Neural progenitor cell (in vitro differentiated cells): Measurements from ENCODE around the gene FABP7. TPM values are rescaled to one million over a fixed set of nuclear protein-coding genes. Genes with fewer than 3 reads are reported as not detected.

Source experiments
- DNase-seq: peaks from one replicate; pipeline ENCODE4 v3.0.0-alpha.2; 2016; ENCODE audit warnings: low spot score
- H2AFZ ChIP-seq: fragments of 200-600 bp; sonication (generic); replicated peaks from 2 replicates; pipeline ENCODE4 v1.6.1; 2016; ENCODE audit warnings: antibody characterized with exemption
- H3F3A ChIP-seq: fragments of 200-600 bp; sonication (generic); 2 replicates; pipeline ENCODE4 v1.6.1; 2016; ENCODE audit warnings: antibody characterized with exemption, low read depth
- H3K27ac ChIP-seq: fragments of 200-600 bp; sonication (generic); 2 replicates; pipeline ENCODE4 v1.5.1; 2016; ENCODE audit warnings: mild to moderate bottlenecking
- H3K27me3 ChIP-seq: fragments of 200-600 bp; sonication (generic); 2 replicates; pipeline ENCODE4 v1.6.1; 2016; ENCODE audit warnings: mild to moderate bottlenecking, moderate library complexity
- H3K36me3 ChIP-seq: fragments of 200-600 bp; sonication (generic); 2 replicates; pipeline ENCODE4 v1.5.1; 2016
- H3K4me1 ChIP-seq: fragments of 200-600 bp; sonication (generic); 2 replicates; pipeline ENCODE4 v1.6.1; 2016; ENCODE audit warnings: mixed run types
- H3K4me2 ChIP-seq: fragments of 200-600 bp; sonication (generic); 2 replicates; pipeline ENCODE4 v1.6.1; 2016
- H3K4me3 ChIP-seq: fragments of 200-600 bp; sonication (generic); 2 replicates; pipeline ENCODE4 v1.5.1; 2016
- H3K79me2 ChIP-seq: fragments of 200-600 bp; sonication (generic); 2 replicates; pipeline ENCODE4 v1.6.1; 2016; ENCODE audit warnings: low read depth
- H3K9ac ChIP-seq: fragments of 200-600 bp; sonication (generic); 2 replicates; pipeline ENCODE4 v1.6.1; 2016
- H3K9me3 ChIP-seq: fragments of 200-600 bp; sonication (generic); 2 replicates; pipeline ENCODE4 v1.5.1; 2016; ENCODE audit warnings: low read depth
- H4K20me1 ChIP-seq: fragments of 200-600 bp; sonication (generic); 2 replicates; pipeline ENCODE4 v1.6.1; 2016; ENCODE audit warnings: low read depth
- H3K27ac Mint-ChIP-seq: 3 replicates; pipeline ENCODE4 v1.8.0; 2021; ENCODE audit warnings: mixed read lengths
- H3K27me3 Mint-ChIP-seq: 2 replicates; pipeline ENCODE4 v1.8.0; 2022; ENCODE audit warnings: low read depth, mild to moderate bottlenecking, inconsistent platforms, moderate library complexity, mixed read lengths; ENCODE audit not compliant: insufficient read depth
- H3K36me3 Mint-ChIP-seq: 3 replicates; pipeline ENCODE4 v1.8.0; 2021; ENCODE audit warnings: mixed read lengths
- H3K4me1 Mint-ChIP-seq: 3 replicates; pipeline ENCODE4 v1.8.0; 2021; ENCODE audit warnings: mixed read lengths
- H3K4me3 Mint-ChIP-seq: 3 replicates; pipeline ENCODE4 v1.8.0; 2021; ENCODE audit warnings: mild to moderate bottlenecking, moderate library complexity, mixed read lengths
- H3K9me3 Mint-ChIP-seq: 3 replicates; pipeline ENCODE4 v1.8.0; 2020; ENCODE audit warnings: mixed read lengths
- CTCF ChIP-seq: fragments of 200-600 bp; sonication (generic); IDR thresholded peaks from 2 replicates; pipeline ENCODE4 v1.5.1; 2017; ENCODE audit warnings: antibody characterized with exemption, mild to moderate bottlenecking
- EZH2 ChIP-seq: fragments of 200-600 bp; sonication (generic); IDR thresholded peaks from 2 replicates; pipeline ENCODE4 v1.6.1; 2017; ENCODE audit warnings: antibody characterized with exemption, mild to moderate bottlenecking, moderate library complexity
- EZH2phosphoT487 ChIP-seq: fragments of 200-600 bp; sonication (generic); IDR thresholded peaks from 2 replicates; pipeline ENCODE4 v1.6.1; 2017; ENCODE audit warnings: antibody characterized with exemption
- total RNA-seq: library from RNA; depleted of rRNA; stranded (reverse); fragments of >200 nt; gene quantifications from 2 replicates; pipeline ENCODE4 v1.2.3, GENCODE V29; 2015; ENCODE audit warnings: low replicate concordance

The FABP7 gene
- total RNA-seq, 1 donor from 2014 or later: 58.2 TPM

- Histone ChIP-seq H4K20me1 (no peaks in the 10 kb centered on the region), H3K27me3 (peaks cover 50% of the 10 kb centered on the region), H3K4me2 (no peak overlapping the region), H3K36me3 (no peaks in the 10 kb centered on the region), H2AFZ (no peak overlapping the region), H3K9me3 (no peaks in the 10 kb centered on the region), H3K9ac (no peak overlapping the region), H3K4me1 (peaks cover 17% of the 10 kb centered on the region), H3K27ac (no peak overlapping the region), H3K79me2 (no peaks in the 10 kb centered on the region), H3K4me3 (no peak overlapping the region), H3F3A (peaks cover 33% of the 10 kb centered on the region)
- no peaks in the 10 kb centered on the region for H3K9me3 Mint-ChIP-seq
- peak overlapping the region; percentile 64 for H3K4me3 Mint-ChIP-seq
- peaks cover 37% of the 10 kb centered on the region for H3K4me1 Mint-ChIP-seq
- TF ChIP-seq EZH2phosphoT487 (no peak), EZH2 (no peak), CTCF (no peak)
- H3K27ac Mint-ChIP-seq: no peak overlapping the region
- peaks cover 6% of the 10 kb centered on the region for H3K27me3 Mint-ChIP-seq
- no peak for DNase-seq
- H3K36me3 Mint-ChIP-seq: no peaks in the 10 kb centered on the region
Measured at GRCh38 chr6:122787721-122788120, 8.2 kb downstream of the FABP7 start.

GRCh38 chr6:122788208-122788607, 8.7 kb downstream of the FABP7 start:
- H3K4me3 ChIP-seq: peak overlapping the region; percentile 76
- Mint-ChIP-seq H3K4me3 (peak overlapping the region; percentile 64), H3K9me3 (no peaks in the 10 kb centered on the region), H3K27me3 (peaks cover 6% of the 10 kb centered on the region), H3K27ac (no peak overlapping the region), H3K36me3 (no peaks in the 10 kb centered on the region), H3K4me1 (peaks cover 37% of the 10 kb centered on the region)
- no peak for DNase-seq
- H3F3A ChIP-seq: peaks cover 33% of the 10 kb centered on the region
- TF ChIP-seq CTCF (no peak), EZH2phosphoT487 (no peak), EZH2 (no peak)
- H4K20me1 ChIP-seq: no peaks in the 10 kb centered on the region
- no peak overlapping the region for H2AFZ ChIP-seq
- H3K9ac ChIP-seq: no peak overlapping the region
- H3K4me2 ChIP-seq: peak overlapping the region; percentile 87
- H3K4me1 ChIP-seq: peaks cover 17% of the 10 kb centered on the region
- no peaks in the 10 kb centered on the region for H3K36me3 ChIP-seq
- no peak overlapping the region for H3K27ac ChIP-seq
- peaks cover 50% of the 10 kb centered on the region for H3K27me3 ChIP-seq
- H3K9me3 ChIP-seq: no peaks in the 10 kb centered on the region
- H3K79me2 ChIP-seq: no peaks in the 10 kb centered on the region

- no peaks in the 10 kb centered on the region for H4K20me1 ChIP-seq
- no peaks in the 10 kb centered on the region for H3K79me2 ChIP-seq
- Mint-ChIP-seq H3K4me1 (peaks cover 37% of the 10 kb centered on the region), H3K4me3 (peak overlapping the region; percentile 99), H3K36me3 (no peaks in the 10 kb centered on the region), H3K9me3 (no peaks in the 10 kb centered on the region), H3K27ac (peak overlapping the region; percentile 47), H3K27me3 (peaks cover 6% of the 10 kb centered on the region)
- peak overlapping the region; percentile 87 for H3K4me2 ChIP-seq
- H3K4me1 ChIP-seq: peaks cover 17% of the 10 kb centered on the region
- H2AFZ ChIP-seq: peak overlapping the region; percentile 99
- DNase-seq: peak; percentile 32
- peaks cover 33% of the 10 kb centered on the region for H3F3A ChIP-seq
- no peaks in the 10 kb centered on the region for H3K9me3 ChIP-seq
- H3K36me3 ChIP-seq: no peaks in the 10 kb centered on the region
- peaks cover 50% of the 10 kb centered on the region for H3K27me3 ChIP-seq
- peak overlapping the region; percentile 76 for H3K4me3 ChIP-seq
- peak overlapping the region; percentile 50 for H3K9ac ChIP-seq
- TF ChIP-seq EZH2phosphoT487 (no peak), CTCF (no peak), EZH2 (no peak)
- H3K27ac ChIP-seq: no peak overlapping the region
Measured at GRCh38 chr6:122788663-122789181, 9.2 kb downstream of the FABP7 start.
